Kidney epithelial cell (primary cell): ENCODE measurements around the gene AOC1. TPM values are rescaled to one million over a fixed set of nuclear protein-coding genes. Genes with fewer than 3 reads are reported as not detected.

Experiments used
- DNase-seq: peaks from one replicate; pipeline ENCODE4 v3.0.0-alpha.2; 2010; ENCODE audit warnings: low read depth
- H3K27me3 ChIP-seq: 2 replicates; pipeline ENCODE4 v1.6.0; 2011; ENCODE audit warnings: low read length; ENCODE audit not compliant: control insufficient read depth, insufficient read depth
- H3K36me3 ChIP-seq: 2 replicates; pipeline ENCODE4 v1.5.1; 2011; ENCODE audit warnings: low read length; ENCODE audit not compliant: control insufficient read depth, insufficient read depth
- H3K4me3 ChIP-seq: 2 replicates; pipeline ENCODE4 v1.5.1; 2011; ENCODE audit warnings: low read depth, mild to moderate bottlenecking, control low read depth, low read length
- total RNA-seq: library from RNA; depleted of rRNA; stranded (reverse); fragments of >200 nt; gene quantifications from 2 replicates; pipeline ENCODE4 v1.2.3, GENCODE V29; 2015
- TF ChIP-seq, protein P1 (sequence below): IDR thresholded peaks from 2 replicates; pipeline ENCODE4 v1.5.1; 2011; ENCODE audit warnings: mild to moderate bottlenecking, moderate library complexity, low read length, control low read depth, inconsistent platforms; ENCODE audit not compliant: insufficient read depth, poor library complexity, severe bottlenecking

AOC1 gene
- total RNA-seq, 1 donor from 2014 or later: 1.0 TPM

DNA sequence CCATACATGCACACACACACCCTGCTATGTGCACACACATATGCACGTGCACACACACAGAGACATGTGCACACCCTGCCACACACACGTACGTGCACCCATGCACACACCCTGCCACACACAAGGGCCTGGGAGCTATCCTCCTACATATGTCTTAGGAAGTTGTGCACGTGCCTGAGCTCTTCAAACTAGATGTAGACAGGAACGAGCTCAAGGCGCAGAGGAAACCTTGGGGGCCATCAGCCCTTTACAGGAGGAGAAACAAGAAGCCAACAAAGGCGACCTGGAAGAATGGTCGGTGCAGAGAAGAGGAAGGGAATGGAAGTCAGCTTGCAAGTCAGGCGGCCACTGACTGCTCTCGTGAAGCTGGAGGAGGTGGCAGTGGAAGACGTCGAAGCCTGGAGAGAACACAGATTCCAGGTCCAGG is 58.7 kb downstream of the AOC1 start:
- H3K36me3 ChIP-seq: no peaks in the 10 kb centered on the region
- H3K4me3 ChIP-seq: no peak overlapping the region
- DNase-seq: no peak
- TF ChIP-seq, protein P1, sequence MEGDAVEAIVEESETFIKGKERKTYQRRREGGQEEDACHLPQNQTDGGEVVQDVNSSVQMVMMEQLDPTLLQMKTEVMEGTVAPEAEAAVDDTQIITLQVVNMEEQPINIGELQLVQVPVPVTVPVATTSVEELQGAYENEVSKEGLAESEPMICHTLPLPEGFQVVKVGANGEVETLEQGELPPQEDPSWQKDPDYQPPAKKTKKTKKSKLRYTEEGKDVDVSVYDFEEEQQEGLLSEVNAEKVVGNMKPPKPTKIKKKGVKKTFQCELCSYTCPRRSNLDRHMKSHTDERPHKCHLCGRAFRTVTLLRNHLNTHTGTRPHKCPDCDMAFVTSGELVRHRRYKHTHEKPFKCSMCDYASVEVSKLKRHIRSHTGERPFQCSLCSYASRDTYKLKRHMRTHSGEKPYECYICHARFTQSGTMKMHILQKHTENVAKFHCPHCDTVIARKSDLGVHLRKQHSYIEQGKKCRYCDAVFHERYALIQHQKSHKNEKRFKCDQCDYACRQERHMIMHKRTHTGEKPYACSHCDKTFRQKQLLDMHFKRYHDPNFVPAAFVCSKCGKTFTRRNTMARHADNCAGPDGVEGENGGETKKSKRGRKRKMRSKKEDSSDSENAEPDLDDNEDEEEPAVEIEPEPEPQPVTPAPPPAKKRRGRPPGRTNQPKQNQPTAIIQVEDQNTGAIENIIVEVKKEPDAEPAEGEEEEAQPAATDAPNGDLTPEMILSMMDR: no peak
- H3K27me3 ChIP-seq: peaks cover 4% of the 10 kb centered on the region

Other genes starting within 250 kb of the AOC1 start
- 0.34 TPM in 1 of 2 replicates, not detected in the other for gene GIMAP6, start 220.1 kb upstream of the AOC1 start, total RNA-seq
- gene GIMAP2, start 166.8 kb upstream of the AOC1 start, total RNA-seq: 0.48 and 0.54 TPM in 2 replicates
- not detected in 2 replicates for gene GIMAP1, start 135.9 kb upstream of the AOC1 start, total RNA-seq
- gene GIMAP5, start 115.1 kb upstream of the AOC1 start, total RNA-seq: 0.17 TPM in 1 of 2 replicates, not detected in the other
- gene TMEM176B, start 52.2 kb upstream of the AOC1 start, total RNA-seq: 15.8 and 17.5 TPM in 2 replicates
- 13.3 and 18.9 TPM in 2 replicates for gene TMEM176A, start 51.7 kb upstream of the AOC1 start, total RNA-seq
- 2.1 and 4.1 TPM in 2 replicates for gene KCNH2, start 125.8 kb downstream of the AOC1 start, total RNA-seq
- gene NOS3, start 138.5 kb downstream of the AOC1 start, total RNA-seq: 1.0 and 3.1 TPM in 2 replicates
- gene ATG9B, start 172.0 kb downstream of the AOC1 start, total RNA-seq: 0.55 and 2.1 TPM in 2 replicates
- 36.8 and 37.1 TPM in 2 replicates for gene ABCB8, start 175.9 kb downstream of the AOC1 start, total RNA-seq
- gene ASIC3, start 196.0 kb downstream of the AOC1 start, total RNA-seq: 0.04 and 0.41 TPM in 2 replicates
- 21.5 and 27.0 TPM in 2 replicates for gene CDK5, start 205.4 kb downstream of the AOC1 start, total RNA-seq
- gene SLC4A2, start 207.1 kb downstream of the AOC1 start, total RNA-seq: 166 and 201 TPM in 2 replicates
- gene FASTK, start 228.3 kb downstream of the AOC1 start, total RNA-seq: 70.9 and 71.7 TPM in 2 replicates
- gene TMUB1, start 231.0 kb downstream of the AOC1 start, total RNA-seq: 46.3 and 66.0 TPM in 2 replicates
- gene AGAP3, start 234.0 kb downstream of the AOC1 start, total RNA-seq: 77.4 and 92.8 TPM in 2 replicates